Activated B cell treated with CpG ODN at 0.5 μM for 24 hours (primary cell): ENCODE measurements around the gene KRI1. TPM values are rescaled to one million over a fixed set of nuclear protein-coding genes. Genes with fewer than 3 reads are reported as not detected.
"Not testable (repeated sequence)": the region's sequence is repeated elsewhere in the genome, so short reads cannot be mapped to it uniquely, and the experiment has no call there.

Source experiments
- ATAC-seq: fragments of 200-7000 bp; cut with Tn5 transposase; one replicate; pipeline ENCODE4 v1.10.0; 2021; ENCODE audit warnings: low read depth, mild to moderate bottlenecking, moderate library complexity
- CTCF ChIA-PET: fragments of 350-600 bp; sonication (Branson Sonifier 250); formaldehyde crosslinking; loops from one replicate; lab custom pipeline; 2021; ENCODE audit warnings: antibody characterized with exemption; lab: Charles Lee
- POLR2A ChIA-PET: fragments of 350-600 bp; sonication (Branson Sonifier 250); formaldehyde crosslinking; loops from one replicate; lab custom pipeline; 2021; ENCODE audit warnings: antibody characterized with exemption; lab: Charles Lee
- DNase-seq: peaks from one replicate; pipeline ENCODE4 v3.0.0; 2022
- H3K27ac Mint-ChIP-seq: one replicate; pipeline ENCODE4 v1.8.0; 2020; ENCODE audit warnings: mixed read lengths
- H3K27me3 Mint-ChIP-seq: one replicate; pipeline ENCODE4 v1.8.0; 2021; ENCODE audit warnings: mixed read lengths
- H3K36me3 Mint-ChIP-seq: one replicate; pipeline ENCODE4 v1.8.0; 2021; ENCODE audit warnings: low read depth, mixed read lengths
- H3K4me1 Mint-ChIP-seq: one replicate; pipeline ENCODE4 v1.8.0; 2021; ENCODE audit warnings: mixed read lengths
- H3K4me3 Mint-ChIP-seq: one replicate; pipeline ENCODE4 v1.8.0; 2020; ENCODE audit warnings: mild to moderate bottlenecking, mixed read lengths
- H3K9me3 Mint-ChIP-seq: one replicate; pipeline ENCODE4 v1.8.0; 2020; ENCODE audit warnings: mixed read lengths
- intact Hi-C: fragments of 100-400 bp; cut with micrococcal nuclease; formaldehyde crosslinking; loops from one replicate; pipeline ENCODE4 v1.15.1; 2024
- total RNA-seq: library from RNA; stranded (reverse); gene quantifications from 2 replicates; pipeline ENCODE4 v1.2.3, GENCODE V29; 2022
- TF ChIP-seq, protein P1 (sequence below): fragments of 200-600 bp; IDR thresholded peaks from one replicate; pipeline ENCODE4 v1.8.0; 2022; ENCODE audit warnings: antibody characterized with exemption, mild to moderate bottlenecking

KRI1 gene
- total RNA-seq, 1 donor from 2014 or later, result 48.1 TPM

DNA sequence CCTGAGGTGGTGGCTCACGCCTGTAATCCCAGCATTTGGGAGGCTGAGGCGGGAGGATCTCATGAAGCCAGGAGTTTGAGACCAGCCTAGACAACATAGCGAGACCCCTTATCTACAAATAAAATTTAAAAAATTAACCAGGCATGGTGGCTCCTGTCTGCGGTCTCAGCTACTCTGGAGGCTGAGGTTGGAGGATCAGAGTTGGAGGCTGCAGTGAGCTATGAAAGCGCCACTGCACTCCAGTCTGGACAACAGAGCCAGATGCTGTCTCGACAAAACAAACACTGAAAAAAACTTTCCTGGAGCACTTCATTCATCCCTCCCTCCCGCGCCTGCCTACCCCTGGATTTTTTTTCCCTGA lies 22.8 kb downstream of the KRI1 start:
- Mint-ChIP-seq H3K4me1 (peaks cover 18% of the 10 kb centered on the region), H3K36me3 (peaks cover 7% of the 10 kb centered on the region), H3K4me3 (peak overlapping the region; percentile 77), H3K27me3 (peaks cover 12% of the 10 kb centered on the region), H3K27ac (peak overlapping the region; percentile 66), H3K9me3 (no peaks in the 10 kb centered on the region)
- TF ChIP-seq, protein P1, sequence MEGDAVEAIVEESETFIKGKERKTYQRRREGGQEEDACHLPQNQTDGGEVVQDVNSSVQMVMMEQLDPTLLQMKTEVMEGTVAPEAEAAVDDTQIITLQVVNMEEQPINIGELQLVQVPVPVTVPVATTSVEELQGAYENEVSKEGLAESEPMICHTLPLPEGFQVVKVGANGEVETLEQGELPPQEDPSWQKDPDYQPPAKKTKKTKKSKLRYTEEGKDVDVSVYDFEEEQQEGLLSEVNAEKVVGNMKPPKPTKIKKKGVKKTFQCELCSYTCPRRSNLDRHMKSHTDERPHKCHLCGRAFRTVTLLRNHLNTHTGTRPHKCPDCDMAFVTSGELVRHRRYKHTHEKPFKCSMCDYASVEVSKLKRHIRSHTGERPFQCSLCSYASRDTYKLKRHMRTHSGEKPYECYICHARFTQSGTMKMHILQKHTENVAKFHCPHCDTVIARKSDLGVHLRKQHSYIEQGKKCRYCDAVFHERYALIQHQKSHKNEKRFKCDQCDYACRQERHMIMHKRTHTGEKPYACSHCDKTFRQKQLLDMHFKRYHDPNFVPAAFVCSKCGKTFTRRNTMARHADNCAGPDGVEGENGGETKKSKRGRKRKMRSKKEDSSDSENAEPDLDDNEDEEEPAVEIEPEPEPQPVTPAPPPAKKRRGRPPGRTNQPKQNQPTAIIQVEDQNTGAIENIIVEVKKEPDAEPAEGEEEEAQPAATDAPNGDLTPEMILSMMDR, result no peak
- POLR2A ChIA-PET, result interaction anchor here (0.6 to 3.0 kb wide), 12 partner anchors 10 to 832 kb away, joined by 3 to 16 read pairs (median 4); partner anchors contain the start of genes CDKN2D, KRI1 and QTRT1
- intact Hi-C loops, result loop anchor here (1.0 kb wide), 2 partner anchors 23 to 41 kb away; partner anchors contain the start of gene KRI1
- DNase-seq (no peak), ATAC-seq (no peak)
- CTCF ChIA-PET, result interaction anchor here (0.8 to 2.9 kb wide), 3 partner anchors 10 to 29 kb away, joined by 3 to 23 read pairs (median 16); partner anchors contain the start of genes CDKN2D and KRI1

DNA sequence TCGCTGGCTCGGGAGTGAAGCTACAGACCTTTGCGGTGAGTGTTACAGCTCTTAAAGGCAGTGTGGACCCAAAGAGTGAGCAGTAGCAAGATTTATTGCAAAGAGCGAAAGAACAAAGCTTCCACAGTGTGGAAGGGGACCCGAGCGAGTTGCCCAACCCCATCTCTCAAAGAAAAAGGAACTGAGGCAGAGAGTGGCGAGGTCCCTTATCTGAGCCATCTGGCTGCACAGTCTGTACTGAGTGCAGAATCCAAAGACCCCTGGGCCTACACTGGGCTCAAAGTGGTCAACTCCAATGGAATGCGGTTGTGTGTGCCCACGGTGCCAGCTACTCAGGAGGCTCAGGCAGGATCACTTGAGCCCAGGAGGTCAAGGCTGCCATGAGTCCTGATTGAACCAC lies 26.8 kb downstream of the KRI1 start:
- H3K4me1 Mint-ChIP-seq, H3K9me3 Mint-ChIP-seq, H3K27ac Mint-ChIP-seq, CTCF ChIA-PET, intact Hi-C loops, H3K36me3 Mint-ChIP-seq, ATAC-seq, POLR2A ChIA-PET, DNase-seq, H3K4me3 Mint-ChIP-seq: not testable (repeated sequence)
- H3K27me3 Mint-ChIP-seq, result peaks cover 16% of the 10 kb centered on the region

DNA sequence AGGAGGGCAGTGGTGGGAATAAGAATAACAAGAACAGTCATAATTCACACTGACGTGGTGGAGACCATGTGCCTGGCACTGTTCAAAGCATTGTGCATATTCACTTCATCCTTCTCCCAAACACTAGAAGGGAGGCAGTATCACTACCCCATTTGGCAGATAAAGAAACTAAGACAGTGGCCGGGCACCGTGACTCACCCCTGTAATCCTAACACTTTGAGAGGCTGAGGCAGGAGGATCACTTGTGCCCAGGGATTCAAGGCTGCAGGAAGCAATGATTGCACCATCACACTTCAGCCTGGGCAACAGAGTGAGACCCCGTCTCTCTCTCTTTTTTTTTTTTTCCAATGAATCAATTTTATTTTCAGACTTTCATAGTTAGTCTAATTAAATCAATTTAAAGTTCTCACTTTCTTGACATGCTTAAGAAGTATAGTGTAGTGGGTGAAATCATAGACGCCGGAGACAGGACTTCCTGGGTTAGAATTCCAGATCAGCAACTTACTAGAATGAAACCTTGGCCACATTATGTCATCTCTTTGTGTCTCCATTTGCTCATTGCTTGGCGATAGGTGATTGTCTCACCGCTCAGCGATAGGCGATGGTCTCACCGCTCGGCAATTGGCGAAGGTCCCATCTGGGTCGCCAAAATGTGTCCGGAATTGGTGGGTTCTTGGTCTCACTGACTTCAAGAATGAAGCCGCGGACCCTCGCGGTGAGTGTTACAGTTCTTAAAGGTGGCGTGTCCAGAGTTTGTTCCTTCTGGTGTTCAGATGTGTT lies 27.4 kb downstream of the KRI1 start:
- ATAC-seq, result no peak
- POLR2A ChIA-PET, result interaction anchor here (0.6 kb wide), 1 partner anchor 371 kb away, joined by 4 read pairs; no protein-coding TSS in a partner anchor
- peaks cover 7% of the 10 kb centered on the region for H3K4me1 Mint-ChIP-seq
- H3K9me3 Mint-ChIP-seq, result no peaks in the 10 kb centered on the region
- peaks cover 16% of the 10 kb centered on the region for H3K27me3 Mint-ChIP-seq
- intact Hi-C loops, result no loop called here
- H3K36me3 Mint-ChIP-seq, result no peaks in the 10 kb centered on the region
- CTCF ChIA-PET, result no interaction called here
- TF ChIP-seq, protein P1, result no peak
- H3K27ac Mint-ChIP-seq, result no peak overlapping the region
- no peak overlapping the region for H3K4me3 Mint-ChIP-seq
- DNase-seq, result no peak

DNA sequence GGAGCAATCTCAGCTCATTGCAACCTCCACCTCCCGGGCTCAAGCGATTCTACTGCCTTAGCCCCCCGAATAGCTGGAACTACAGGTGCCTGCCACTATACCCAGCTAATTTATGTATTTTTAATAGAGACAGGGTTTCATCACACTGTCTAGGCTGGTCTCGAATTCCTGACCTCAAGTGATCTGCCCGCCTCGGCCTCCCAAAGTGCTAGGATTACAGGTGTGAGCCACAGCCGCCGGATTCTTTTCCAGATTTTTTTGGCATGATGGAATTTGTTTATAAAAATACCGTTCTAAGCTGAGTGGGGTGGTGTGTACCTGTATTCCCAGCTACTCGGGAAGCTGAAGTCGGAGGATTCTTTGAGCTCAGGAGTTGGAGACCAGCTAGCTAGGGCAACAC lies 28.1 kb downstream of the KRI1 start:
- POLR2A ChIA-PET, result interaction anchor here (0.6 kb wide), 1 partner anchor 372 kb away, joined by 4 read pairs; no protein-coding TSS in a partner anchor
- CTCF ChIA-PET, result no interaction called here
- no peak for DNase-seq
- intact Hi-C loops, result no loop called here
- Mint-ChIP-seq H3K9me3 (no peaks in the 10 kb centered on the region), H3K27ac (no peak overlapping the region), H3K36me3 (no peaks in the 10 kb centered on the region), H3K4me3 (no peak overlapping the region), H3K4me1 (peaks cover 4% of the 10 kb centered on the region), H3K27me3 (peaks cover 16% of the 10 kb centered on the region)
- TF ChIP-seq, protein P1, result no peak
- no peak for ATAC-seq

DNA sequence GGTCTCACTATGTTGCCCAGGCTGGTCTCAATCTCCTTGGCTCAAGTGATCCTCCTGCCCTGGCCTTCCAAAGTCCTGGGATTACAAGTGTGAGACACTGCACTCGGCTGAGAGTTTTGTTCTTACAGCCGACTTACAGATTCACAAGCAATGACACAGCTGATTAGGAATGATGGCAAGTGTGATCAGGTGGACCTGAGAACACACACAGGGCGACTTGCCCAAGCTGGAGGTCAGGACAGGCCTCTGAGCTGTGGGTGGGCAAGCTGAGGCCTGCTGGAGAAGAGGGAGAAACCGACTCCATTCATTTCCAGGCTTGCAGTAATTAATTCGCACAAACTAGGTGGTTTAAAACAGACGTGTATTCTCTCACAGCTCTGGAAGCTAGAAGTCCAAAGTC lies 30.2 kb downstream of the KRI1 start:
- H3K4me3 Mint-ChIP-seq, result no peak overlapping the region
- intact Hi-C loops, result no loop called here
- ChIA-PET POLR2A (interaction anchor here (0.6 kb wide), 1 partner anchor 264 kb away, joined by 5 read pairs; no protein-coding TSS in a partner anchor), CTCF (no interaction called here)
- peaks cover 2% of the 10 kb centered on the region for H3K9me3 Mint-ChIP-seq
- H3K36me3 Mint-ChIP-seq, result no peaks in the 10 kb centered on the region
- no peak overlapping the region for H3K27ac Mint-ChIP-seq
- H3K4me1 Mint-ChIP-seq, result peaks cover 4% of the 10 kb centered on the region
- H3K27me3 Mint-ChIP-seq, result peaks cover 19% of the 10 kb centered on the region
- TF ChIP-seq, protein P1, result no peak
- ATAC-seq (no peak), DNase-seq (no peak)
